H9 (cell line): ENCODE data around the gene CHD6. TPM values are rescaled to one million over a fixed set of nuclear protein-coding genes. Genes with fewer than 3 reads are reported as not detected.
A peak's percentile ranks its signal among the peaks of the same experiment; 100 is the strongest.

Source experiments
- DNase-seq: peaks from one replicate; pipeline ENCODE4 v3.0.0-alpha.2; 2017
- H2AFZ ChIP-seq: one replicate; pipeline ENCODE4 v1.6.1; 2013; ENCODE audit warnings: mild to moderate bottlenecking, low read length, control low read depth, moderate library complexity
- H2AK5ac ChIP-seq: 2 replicates; pipeline ENCODE4 v1.6.1; 2013; ENCODE audit warnings: low read length, control low read depth, mixed read lengths; ENCODE audit not compliant: insufficient read length
- H2BK120ac ChIP-seq: one replicate; pipeline ENCODE4 v1.6.1; 2013; ENCODE audit warnings: low read depth, mild to moderate bottlenecking, low read length, control low read depth, inconsistent platforms; ENCODE audit not compliant: poor library complexity, severe bottlenecking
- H2BK12ac ChIP-seq: 2 replicates; pipeline ENCODE4 v1.6.1; 2013; ENCODE audit warnings: low read length, control low read depth, mixed read lengths, low read depth; ENCODE audit not compliant: insufficient read length
- H2BK15ac ChIP-seq: 2 replicates; pipeline ENCODE4 v1.6.1; 2013; ENCODE audit warnings: low read depth, low read length, control low read depth
- H2BK20ac ChIP-seq: one replicate; pipeline ENCODE4 v1.6.1; 2013; ENCODE audit warnings: low read depth, mild to moderate bottlenecking, low read length, control low read depth, inconsistent platforms; ENCODE audit not compliant: poor library complexity, severe bottlenecking
- H2BK5ac ChIP-seq: 2 replicates; pipeline ENCODE4 v1.6.1; 2013; ENCODE audit warnings: low read length, control low read depth, mixed read lengths; ENCODE audit not compliant: insufficient read length
- H3K14ac ChIP-seq: 2 replicates; pipeline ENCODE4 v1.6.1; 2013; ENCODE audit warnings: low read length, control low read depth; ENCODE audit not compliant: insufficient read depth
- H3K18ac ChIP-seq: 2 replicates; pipeline ENCODE4 v1.6.1; 2013; ENCODE audit warnings: low read depth, mild to moderate bottlenecking, mixed read lengths, low read length, control low read depth; ENCODE audit not compliant: insufficient read length
- H3K23ac ChIP-seq: 2 replicates; pipeline ENCODE4 v1.6.1; 2013; ENCODE audit warnings: low read length, control low read depth, mixed read lengths, low read depth; ENCODE audit not compliant: insufficient read length
- H3K23me2 ChIP-seq: 2 replicates; pipeline ENCODE4 v1.6.1; 2013; ENCODE audit warnings: low read depth, mild to moderate bottlenecking, mixed read lengths, low read length, control low read depth; ENCODE audit not compliant: insufficient read length, poor library complexity, severe bottlenecking
- H3K27ac ChIP-seq: 2 replicates; pipeline ENCODE4 v1.5.1; 2013; ENCODE audit warnings: low read length, control low read depth, mixed read lengths, low read depth; ENCODE audit not compliant: insufficient read length
- H3K27me3 ChIP-seq: 2 replicates; pipeline ENCODE4 v1.6.1; 2013; ENCODE audit warnings: low read length, control low read depth, inconsistent platforms; ENCODE audit not compliant: insufficient read depth
- H3K4ac ChIP-seq: 2 replicates; pipeline ENCODE4 v1.6.1; 2013; ENCODE audit warnings: low read depth, mild to moderate bottlenecking, control low read depth, inconsistent platforms, low read length, moderate library complexity
- H3K4me1 ChIP-seq: 2 replicates; pipeline ENCODE4 v1.6.1; 2013; ENCODE audit warnings: low read length, control low read depth, inconsistent platforms; ENCODE audit not compliant: insufficient read depth
- H3K4me2 ChIP-seq: 2 replicates; pipeline ENCODE4 v1.6.1; 2013; ENCODE audit warnings: low read length, control low read depth, mixed read lengths; ENCODE audit not compliant: insufficient read length, insufficient read depth
- H3K56ac ChIP-seq: 2 replicates; pipeline ENCODE4 v1.6.1; 2013; ENCODE audit warnings: low read depth, mild to moderate bottlenecking, mixed read lengths, low read length, control low read depth; ENCODE audit not compliant: insufficient read length
- H3K79me1 ChIP-seq: 2 replicates; pipeline ENCODE4 v1.6.1; 2013; ENCODE audit warnings: low read depth, mild to moderate bottlenecking, moderate library complexity, low read length, control low read depth, inconsistent platforms; ENCODE audit not compliant: insufficient read depth, poor library complexity, severe bottlenecking
- H3K79me2 ChIP-seq: 2 replicates; pipeline ENCODE4 v1.6.1; 2013; ENCODE audit warnings: low read length, control low read depth, inconsistent platforms; ENCODE audit not compliant: insufficient read depth
- H3K9ac ChIP-seq: 2 replicates; pipeline ENCODE4 v1.6.1; 2013; ENCODE audit warnings: low read length, control low read depth, mixed read lengths; ENCODE audit not compliant: insufficient read length; ENCODE audit errors: extremely low read depth
- H3K9me3 ChIP-seq: one replicate; pipeline ENCODE4 v1.6.1; 2013; ENCODE audit warnings: low read depth, low read length, inconsistent platforms; ENCODE audit not compliant: control insufficient read depth
- H3T11ph ChIP-seq: one replicate; pipeline ENCODE4 v1.6.1; 2013; ENCODE audit warnings: mild to moderate bottlenecking, low read length, control low read depth, inconsistent platforms
- H4K20me1 ChIP-seq: one replicate; pipeline ENCODE4 v1.6.1; 2013; ENCODE audit not compliant: control insufficient read depth, insufficient read length, insufficient read depth
- H4K5ac ChIP-seq: 2 replicates; pipeline ENCODE4 v1.6.1; 2013; ENCODE audit warnings: low read depth, mild to moderate bottlenecking, mixed read lengths, low read length, control low read depth; ENCODE audit not compliant: insufficient read length
- H4K8ac ChIP-seq: replicated peaks from 2 replicates; pipeline ENCODE4 v1.6.1; 2013; ENCODE audit warnings: low read length, control low read depth, mixed read lengths, low read depth; ENCODE audit not compliant: insufficient read length
- H4K91ac ChIP-seq: 2 replicates; pipeline ENCODE4 v1.6.1; 2013; ENCODE audit warnings: low read depth, mild to moderate bottlenecking, moderate library complexity, mixed read lengths, low read length, control low read depth; ENCODE audit not compliant: insufficient read length
- H3K27ac Mint-ChIP-seq, 3 experiments: 2 replicates in 2 of 3; 3 replicates in 1 of 3; pipeline ENCODE4 v1.8.0; 2020 to 2021; ENCODE audit warnings: mixed read lengths in 3 of 3, mild to moderate bottlenecking in 1 of 3, moderate library complexity in 1 of 3
- H3K27me3 Mint-ChIP-seq: 2 replicates; pipeline ENCODE4 v1.8.0; 2021; ENCODE audit warnings: low read depth, mild to moderate bottlenecking, moderate library complexity, mixed read lengths
- H3K36me3 Mint-ChIP-seq, 3 experiments: 2 replicates in 2 of 3; 3 replicates in 1 of 3; pipeline ENCODE4 v1.8.0; 2020 to 2021; ENCODE audit warnings: low read depth in 3 of 3, mixed read lengths in 3 of 3; ENCODE audit not compliant: insufficient read depth in 1 of 3
- H3K4me1 Mint-ChIP-seq, 2 experiments: 2 replicates each; pipeline ENCODE4 v1.8.0; 2020; ENCODE audit warnings: mixed read lengths in 2 of 2
- H3K4me3 Mint-ChIP-seq, 2 experiments: 2 replicates in 1 of 2; 3 replicates in 1 of 2; pipeline ENCODE4 v1.8.0; 2020 to 2021; ENCODE audit warnings: mild to moderate bottlenecking in 2 of 2, mixed read lengths in 2 of 2, moderate library complexity in 1 of 2
- H3K9me3 Mint-ChIP-seq, 2 experiments: 2 replicates in 1 of 2; 3 replicates in 1 of 2; pipeline ENCODE4 v1.8.0; 2020; ENCODE audit warnings: mild to moderate bottlenecking in 2 of 2, mixed read lengths in 2 of 2, moderate library complexity in 1 of 2
- CTCF ChIP-seq: fragments of 200-600 bp; sonication (generic); conservative IDR thresholded peaks from 3 replicates; pipeline ENCODE4 v1.8.0; 2021; ENCODE audit warnings: antibody characterized with exemption, mild to moderate bottlenecking
- WGBS: extraction: QIAGEN DNeasy Blood & Tissue Kit; methylation state at CpG from one replicate; pipeline ENCODE4 v1.1.7; 2013; ENCODE audit warnings: missing lambda C conversion rate, low lambda C conversion rate, mixed read lengths; ENCODE audit not compliant: insufficient read length; ENCODE audit errors: extremely low coverage; 5-methylcytosine and 5-hydroxymethylcytosine counted together
- total RNA-seq: library from RNA; stranded (reverse); gene quantifications from 2 replicates; pipeline ENCODE4 v1.2.1, GENCODE V29; 2021

CHD6 gene
- total RNA-seq, 1 experiment from 2014 or later, result 51.5 TPM

GRCh38 chr20:41366546-41367392 lies 251.4 kb downstream of the CHD6 start, which contains the start of gene EMILIN3:
EMILIN3 (minus strand) TSS chr20:41366818; CDS start chr20:41366634, 184 bp downstream.
- H2BK15ac ChIP-seq, result no peak within 1 kb of the TSS; the same call in 1 of the 2 replicates
- H3K27ac ChIP-seq, result no peak within 1 kb of the TSS
- no peak within 1 kb of the TSS for H3K56ac ChIP-seq
- Mint-ChIP-seq H3K27me3 (peaks cover 56% of the 10 kb centered on the region), H3K4me1 (peaks cover 10 to 11% of the 10 kb centered on the region in 2 experiments), H3K9me3 (peaks cover 7 to 10% of the 10 kb centered on the region in 2 experiments), H3K27ac (no peak within 1 kb of the TSS), H3K4me3 (peak within 1 kb of the TSS; percentile 68 to 88), H3K36me3 (peaks cover 0 to 6% (median 5%) of the 10 kb centered on the region in 3 experiments; a peak in 5 of 7 replicates)
- H3T11ph ChIP-seq, result no peak within 1 kb of the TSS
- H3K14ac ChIP-seq, result no peak within 1 kb of the TSS
- H3K4me1 ChIP-seq, result no peaks in the 10 kb centered on the region
- H4K5ac ChIP-seq, result no peak within 1 kb of the TSS
- WGBS, result no CpG with 5 or more reads among the region's 93 CpGs
- peak within 1 kb of the TSS; percentile 81 for H3K4me2 ChIP-seq
- H2BK120ac ChIP-seq, result no peak within 1 kb of the TSS
- no peak within 1 kb of the TSS for H3K9ac ChIP-seq
- peaks cover 3% of the 10 kb centered on the region for H3K23me2 ChIP-seq
- no peak within 1 kb of the TSS for H2BK12ac ChIP-seq
- H2BK5ac ChIP-seq, result no peak within 1 kb of the TSS
- no peak within 1 kb of the TSS for H3K23ac ChIP-seq
- no peak within 1 kb of the TSS for H4K91ac ChIP-seq
- H3K27me3 ChIP-seq, result peaks cover 19% of the 10 kb centered on the region
- no peaks in the 10 kb centered on the region for H3K79me1 ChIP-seq
- no peak within 1 kb of the TSS for H2AFZ ChIP-seq
- no peaks in the 10 kb centered on the region for H3K79me2 ChIP-seq
- H4K20me1 ChIP-seq, result no peaks in the 10 kb centered on the region
- no peak within 1 kb of the TSS for H2BK20ac ChIP-seq
- no peak for TF ChIP-seq CTCF
- H3K9me3 ChIP-seq, result peaks cover 4% of the 10 kb centered on the region
- H3K18ac ChIP-seq, result no peak within 1 kb of the TSS
- no peak within 1 kb of the TSS for H2AK5ac ChIP-seq
- DNase-seq, result peak; percentile 61
- no peak within 1 kb of the TSS for H3K4ac ChIP-seq
- H4K8ac ChIP-seq, result no peak within 1 kb of the TSS
